Vagina (tissue), 2 donors: Measurements from ENCODE around the gene ADGRV1. TPM values are rescaled to one million over a fixed set of nuclear protein-coding genes. Genes with fewer than 3 reads are reported as not detected.

Experiments
- DNase-seq, 2 donors: peaks; one replicate each; pipeline ENCODE4 v3.0.0-alpha.2; 2017; ENCODE audit errors: extremely low spot score in 2 of 2
- H3K27ac ChIP-seq: fragments of 200-600 bp; sonication (generic); one replicate; pipeline ENCODE4 v1.5.1; 2019
- H3K27me3 ChIP-seq: fragments of 200-600 bp; sonication (generic); one replicate; pipeline ENCODE4 v1.5.1; 2019
- H3K36me3 ChIP-seq, 2 donors: fragments of 200-600 bp; sonication (generic); one replicate each; pipeline ENCODE4 v1.5.1; 2017 to 2019
- H3K4me1 ChIP-seq: fragments of 200-600 bp; sonication (generic); one replicate; pipeline ENCODE4 v1.5.1; 2019
- H3K4me3 ChIP-seq, 2 donors: fragments of 200-600 bp; sonication (generic); 1 replicate in 1 of 2; 2 replicates in 1 of 2; pipeline ENCODE4 v1.5.1; 2016 to 2019
- H3K9me3 ChIP-seq: fragments of 200-600 bp; sonication (generic); one replicate; pipeline ENCODE4 v1.5.1; 2019
- POLR2A ChIP-seq, 2 donors: fragments of 450-650 bp; IDR thresholded peaks; one replicate each; pipeline ENCODE4 v1.6.1; 2017; ENCODE audit warnings: antibody characterized with exemption in 2 of 2, mild to moderate bottlenecking in 2 of 2, moderate library complexity in 2 of 2
- POLR2AphosphoS5 ChIP-seq, 2 donors: sonication (generic); formaldehyde crosslinking; IDR thresholded peaks; one replicate each; pipeline ENCODE4 v1.9.0; 2017; ENCODE audit warnings: antibody characterized with exemption in 2 of 2, mild to moderate bottlenecking in 2 of 2, low read depth in 1 of 2; ENCODE audit not compliant: insufficient read depth in 1 of 2
- intact Hi-C: fragments of 100-400 bp; cut with DNase I; formaldehyde crosslinking; loops from one replicate; pipeline ENCODE4 v1.15.1; 2023
- total RNA-seq: library from RNA; depleted of rRNA; stranded (reverse); fragments of >200 nt; gene quantifications from one replicate; pipeline ENCODE4 v1.2.3, GENCODE V29; 2016
- TF ChIP-seq, protein P1 (sequence below), 3 experiments: fragments of 450-650 bp in 2 of 3; fragments of 200-600 bp in 1 of 3; sonication (generic) in 1 of 3; IDR thresholded peaks; one replicate each; pipeline ENCODE4 v1.5.1; 2017 to 2019; ENCODE audit warnings: antibody characterized with exemption in 3 of 3, mild to moderate bottlenecking in 2 of 3, moderate library complexity in 2 of 3

Gene ADGRV1
- total RNA-seq, 1 donor from 2014 or later: 10.6 TPM

DNA sequence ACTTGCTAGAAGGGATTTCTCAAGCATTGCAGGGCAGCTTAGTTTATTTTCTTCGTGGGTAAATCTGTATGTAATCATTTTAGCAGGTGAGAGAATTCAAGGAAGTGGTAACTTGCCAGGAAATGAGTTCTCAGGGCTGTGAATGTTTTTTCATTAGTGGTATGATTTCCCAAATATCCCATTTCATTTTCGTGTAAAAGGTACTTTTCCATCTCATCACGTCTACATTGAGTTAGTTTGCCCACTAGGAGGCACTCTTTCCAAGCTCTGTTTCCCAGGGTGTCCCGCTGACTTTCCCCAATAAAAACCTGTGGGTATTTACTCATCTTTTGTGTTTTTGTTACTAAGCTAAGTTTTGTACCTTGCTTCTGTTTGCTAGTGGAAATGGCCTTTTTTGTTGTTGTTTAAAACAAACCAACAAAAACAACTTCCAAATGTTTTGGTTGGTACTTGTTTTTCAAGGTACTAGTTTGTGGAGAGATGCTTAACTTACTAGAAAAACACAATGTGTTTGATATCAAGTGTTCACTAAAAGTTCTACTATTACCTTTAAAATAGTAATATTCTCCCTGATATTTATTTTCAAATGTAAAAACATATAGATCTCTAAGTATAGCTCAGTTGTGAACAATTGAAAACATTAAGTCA is 373.6 kb downstream of the ADGRV1 start:
- Histone ChIP-seq H3K27ac (no peak overlapping the region), H3K4me1 (no peaks in the 10 kb centered on the region), H3K27me3 (no peaks in the 10 kb centered on the region), H3K36me3 (no peaks in the 10 kb centered on the region), H3K4me3 (no peak overlapping the region), H3K9me3 (no peaks in the 10 kb centered on the region)
- peak in 1 of 2 donors; percentile 66 for TF ChIP-seq POLR2AphosphoS5 (IDR thresholded peaks at IDR 0.05; ENCODE audit: insufficient read depth in 1 of 2, low read depth in 1 of 2)
- TF ChIP-seq, protein P1, sequence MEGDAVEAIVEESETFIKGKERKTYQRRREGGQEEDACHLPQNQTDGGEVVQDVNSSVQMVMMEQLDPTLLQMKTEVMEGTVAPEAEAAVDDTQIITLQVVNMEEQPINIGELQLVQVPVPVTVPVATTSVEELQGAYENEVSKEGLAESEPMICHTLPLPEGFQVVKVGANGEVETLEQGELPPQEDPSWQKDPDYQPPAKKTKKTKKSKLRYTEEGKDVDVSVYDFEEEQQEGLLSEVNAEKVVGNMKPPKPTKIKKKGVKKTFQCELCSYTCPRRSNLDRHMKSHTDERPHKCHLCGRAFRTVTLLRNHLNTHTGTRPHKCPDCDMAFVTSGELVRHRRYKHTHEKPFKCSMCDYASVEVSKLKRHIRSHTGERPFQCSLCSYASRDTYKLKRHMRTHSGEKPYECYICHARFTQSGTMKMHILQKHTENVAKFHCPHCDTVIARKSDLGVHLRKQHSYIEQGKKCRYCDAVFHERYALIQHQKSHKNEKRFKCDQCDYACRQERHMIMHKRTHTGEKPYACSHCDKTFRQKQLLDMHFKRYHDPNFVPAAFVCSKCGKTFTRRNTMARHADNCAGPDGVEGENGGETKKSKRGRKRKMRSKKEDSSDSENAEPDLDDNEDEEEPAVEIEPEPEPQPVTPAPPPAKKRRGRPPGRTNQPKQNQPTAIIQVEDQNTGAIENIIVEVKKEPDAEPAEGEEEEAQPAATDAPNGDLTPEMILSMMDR (IDR thresholded peaks at IDR 0.05): peak; percentile 54 to 74 (median 56)
- no peak for TF ChIP-seq POLR2A (IDR thresholded peaks at IDR 0.05)
- intact Hi-C loops: loop anchor here (10.0 kb wide), 1 partner anchor 453 kb away; the partner anchor contains the start of gene ARRDC3
- no peak for DNase-seq

DNA sequence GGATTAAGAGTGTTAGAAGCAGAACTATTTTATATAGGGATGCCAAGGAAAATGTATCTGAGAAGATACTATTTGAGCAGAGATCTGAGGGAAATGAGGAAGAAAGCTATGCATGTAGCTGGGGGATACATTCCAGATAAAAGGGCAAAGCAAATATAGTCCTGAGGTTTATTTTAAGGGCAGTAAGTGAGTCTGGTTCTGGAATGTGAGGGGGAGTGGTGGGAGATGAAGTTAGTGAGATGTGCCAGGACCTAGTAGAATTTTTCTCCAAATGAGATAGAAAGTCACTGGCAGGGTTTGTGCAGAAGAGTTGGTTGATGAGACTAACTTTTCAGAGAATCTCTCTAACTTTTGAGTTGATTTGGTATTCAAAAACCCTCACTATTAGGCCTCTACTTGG is 374.7 kb downstream of the ADGRV1 start:
- Histone ChIP-seq H3K27me3 (no peaks in the 10 kb centered on the region), H3K4me3 (no peak overlapping the region), H3K4me1 (no peaks in the 10 kb centered on the region), H3K36me3 (no peaks in the 10 kb centered on the region), H3K27ac (no peak overlapping the region), H3K9me3 (no peaks in the 10 kb centered on the region)
- intact Hi-C loops: loop anchor here (10.0 kb wide), 1 partner anchor 452 kb away; the partner anchor contains the start of gene ARRDC3
- TF ChIP-seq POLR2A (IDR thresholded peaks at IDR 0.05): no peak
- TF ChIP-seq POLR2AphosphoS5 (IDR thresholded peaks at IDR 0.05; ENCODE audit: insufficient read depth in 1 of 2, low read depth in 1 of 2): no peak
- TF ChIP-seq, protein P1 (IDR thresholded peaks at IDR 0.05): no peak
- DNase-seq: no peak

DNA sequence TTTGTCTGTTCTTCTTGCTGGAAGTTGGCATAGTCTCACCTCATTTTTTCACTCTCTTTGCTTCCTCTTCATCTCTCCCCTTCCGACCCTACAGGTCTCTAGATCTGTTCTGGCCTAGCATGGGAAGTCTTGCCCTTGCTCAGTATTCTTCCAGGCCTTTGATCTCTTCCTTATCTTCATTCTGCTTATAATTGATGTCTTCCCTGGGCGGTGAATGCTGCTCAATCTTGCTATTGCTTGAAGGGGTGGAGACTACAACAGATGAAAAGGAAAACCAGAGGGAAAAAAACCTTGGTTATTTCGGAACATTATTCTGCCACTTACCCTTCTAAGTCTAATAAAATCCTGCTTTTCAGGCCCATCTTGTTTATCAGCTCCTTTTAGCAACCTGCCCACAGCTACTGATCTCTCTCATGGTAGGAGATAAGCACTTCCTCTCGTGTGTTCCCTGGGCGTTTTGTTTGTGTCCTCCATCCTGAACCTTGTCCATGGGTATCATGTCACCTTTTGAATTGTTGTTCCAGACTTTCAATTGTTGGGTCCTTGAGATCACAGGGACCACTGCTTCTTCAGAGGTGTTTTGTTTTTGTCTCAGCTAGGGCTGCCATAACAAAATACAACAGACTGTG is 375.6 kb downstream of the ADGRV1 start:
- Histone ChIP-seq H3K4me1 (no peaks in the 10 kb centered on the region), H3K4me3 (no peak overlapping the region), H3K9me3 (no peaks in the 10 kb centered on the region), H3K36me3 (no peaks in the 10 kb centered on the region), H3K27me3 (no peaks in the 10 kb centered on the region), H3K27ac (no peak overlapping the region)
- no peak for DNase-seq
- intact Hi-C loops: loop anchor here (10.0 kb wide), 1 partner anchor 451 kb away; the partner anchor contains the start of gene ARRDC3
- TF ChIP-seq POLR2AphosphoS5 (IDR thresholded peaks at IDR 0.05; ENCODE audit: insufficient read depth in 1 of 2, low read depth in 1 of 2): no peak
- TF ChIP-seq, protein P1 (IDR thresholded peaks at IDR 0.05): no peak
- TF ChIP-seq POLR2A (IDR thresholded peaks at IDR 0.05): no peak

DNA sequence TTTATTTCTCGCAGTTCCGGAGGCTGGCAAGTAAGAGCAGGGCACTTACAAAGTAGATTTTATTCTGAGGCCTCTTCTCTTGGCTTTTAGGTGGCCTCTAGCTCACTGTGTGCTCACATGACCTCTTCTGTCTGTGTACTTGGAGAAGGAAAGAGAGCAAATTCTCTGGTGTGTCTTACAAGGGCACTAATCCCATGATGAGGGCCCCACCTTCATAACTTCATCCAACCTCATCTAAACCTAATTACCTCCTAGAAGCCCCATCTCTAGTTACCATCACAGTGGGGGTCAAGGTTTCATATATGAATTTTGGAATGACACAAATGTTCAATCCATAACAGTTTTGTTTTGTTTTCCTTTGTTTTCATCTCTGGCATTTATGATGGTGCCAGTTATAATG is 376.1 kb downstream of the ADGRV1 start:
- Histone ChIP-seq H3K27me3 (no peaks in the 10 kb centered on the region), H3K9me3 (no peaks in the 10 kb centered on the region), H3K4me1 (peaks cover under 1% of the 10 kb centered on the region), H3K36me3 (no peaks in the 10 kb centered on the region), H3K4me3 (no peak overlapping the region), H3K27ac (no peak overlapping the region)
- intact Hi-C loops: loop anchor here (10.0 kb wide), 1 partner anchor 450 kb away; the partner anchor contains the start of gene ARRDC3
- no peak for DNase-seq
- TF ChIP-seq POLR2AphosphoS5 (IDR thresholded peaks at IDR 0.05; ENCODE audit: insufficient read depth in 1 of 2, low read depth in 1 of 2) (no peak), POLR2A (IDR thresholded peaks at IDR 0.05) (no peak)
- TF ChIP-seq, protein P1 (IDR thresholded peaks at IDR 0.05): no peak

DNA sequence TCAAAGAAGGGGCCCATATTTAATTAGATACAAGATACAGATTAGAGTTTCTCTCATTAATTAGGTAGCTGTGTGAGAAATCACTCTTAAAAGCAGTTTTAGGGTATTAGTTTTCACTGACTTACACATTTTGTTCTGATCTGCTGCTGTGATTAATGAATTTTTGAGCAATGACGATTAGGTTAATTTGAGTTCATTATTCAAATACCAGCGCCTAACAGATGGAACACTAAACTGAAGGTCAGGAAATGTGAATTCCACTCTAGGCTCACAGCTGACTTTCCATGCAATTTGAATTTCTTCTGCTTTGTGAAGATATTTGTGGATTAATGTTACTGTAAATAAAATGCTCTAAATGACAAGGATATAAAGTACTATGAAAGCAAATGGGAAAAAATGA is 380.6 kb downstream of the ADGRV1 start:
- peaks cover 15% of the 10 kb centered on the region for H3K4me1 ChIP-seq
- H3K9me3 ChIP-seq: no peaks in the 10 kb centered on the region
- no peak overlapping the region for H3K27ac ChIP-seq
- no peak overlapping the region for H3K4me3 ChIP-seq
- no peaks in the 10 kb centered on the region for H3K36me3 ChIP-seq
- intact Hi-C loops: loop anchor here (10.0 kb wide), 1 partner anchor 446 kb away; the partner anchor contains the start of gene ARRDC3
- no peak for TF ChIP-seq POLR2AphosphoS5 (IDR thresholded peaks at IDR 0.05; ENCODE audit: insufficient read depth in 1 of 2, low read depth in 1 of 2)
- TF ChIP-seq POLR2A (IDR thresholded peaks at IDR 0.05): no peak
- TF ChIP-seq, protein P1 (IDR thresholded peaks at IDR 0.05): no peak
- no peak for DNase-seq
- H3K27me3 ChIP-seq: no peaks in the 10 kb centered on the region
